Keratinocyte (primary cell): ENCODE data around the gene MRTFB. TPM values are rescaled to one million over a fixed set of nuclear protein-coding genes. Genes with fewer than 3 reads are reported as not detected.
"Not testable (repeated sequence)": the region's sequence is repeated elsewhere in the genome, so short reads cannot be mapped to it uniquely, and the experiment has no call there.

Source experiments
- DNase-seq: peaks from one replicate; pipeline ENCODE4 v3.0.0-alpha.2; 2011; ENCODE audit warnings: low read depth, missing footprints, low spot score
- FAIRE-seq: peaks from 2 replicates; lab custom pipeline; 2011; peaks lifted over from hg19 to GRCh38; lab: Jason Lieb, UNC
- H2AFZ ChIP-seq: 2 replicates; pipeline ENCODE4 v1.6.0; 2012; ENCODE audit warnings: low read length, control low read depth, inconsistent platforms; ENCODE audit not compliant: control insufficient read depth
- H3K27ac ChIP-seq: 2 replicates; pipeline ENCODE4 v1.5.1; 2011; ENCODE audit warnings: low read length; ENCODE audit not compliant: control insufficient read depth, insufficient read depth
- H3K27me3 ChIP-seq: 3 replicates; pipeline ENCODE4 v1.6.0; 2011; ENCODE audit warnings: low read length; ENCODE audit not compliant: control insufficient read depth, insufficient read depth; ENCODE audit errors: extremely low read depth
- H3K36me3 ChIP-seq, 2 experiments: 2 replicates in 1 of 2; 3 replicates in 1 of 2; pipeline ENCODE4 v1.5.1; 2011; ENCODE audit warnings: low read length in 2 of 2, mild to moderate bottlenecking in 1 of 2; ENCODE audit not compliant: control insufficient read depth in 2 of 2, insufficient read depth in 2 of 2; ENCODE audit errors: extremely low read depth in 1 of 2
- H3K4me1 ChIP-seq: 3 replicates; pipeline ENCODE4 v1.5.1; 2011; ENCODE audit warnings: low read length; ENCODE audit not compliant: control insufficient read depth, insufficient read depth; ENCODE audit errors: extremely low read depth
- H3K4me2 ChIP-seq: 3 replicates; pipeline ENCODE4 v1.6.0; 2011; ENCODE audit warnings: low read depth, low read length; ENCODE audit not compliant: control insufficient read depth, insufficient read depth; ENCODE audit errors: extremely low read depth
- H3K4me3 ChIP-seq, 3 experiments: fragments of 200-600 bp in 1 of 3; sonication (generic) in 1 of 3; 2 replicates in 2 of 3; 3 replicates in 1 of 3; pipeline ENCODE4 v1.5.1; 2011 to 2016; ENCODE audit warnings: low read length in 3 of 3, mild to moderate bottlenecking in 3 of 3, control low read depth in 2 of 3, inconsistent platforms in 1 of 3, low read depth in 1 of 3, mixed read lengths in 1 of 3, mixed run types in 1 of 3, moderate library complexity in 1 of 3; ENCODE audit not compliant: control insufficient read depth in 2 of 3, insufficient read depth in 2 of 3; ENCODE audit errors: extremely low read depth in 1 of 3
- H3K79me2 ChIP-seq: 2 replicates; pipeline ENCODE4 v1.6.0; 2012; ENCODE audit warnings: low read length; ENCODE audit not compliant: control insufficient read depth, insufficient read depth
- H3K9ac ChIP-seq: 3 replicates; pipeline ENCODE4 v1.6.0; 2011; ENCODE audit warnings: low read length; ENCODE audit not compliant: control insufficient read depth, insufficient read depth; ENCODE audit errors: extremely low read depth
- H3K9me1 ChIP-seq: 3 replicates; pipeline ENCODE4 v1.6.0; 2011; ENCODE audit warnings: low read length; ENCODE audit not compliant: control insufficient read depth, insufficient read depth; ENCODE audit errors: extremely low read depth
- H3K9me3 ChIP-seq: 2 replicates; pipeline ENCODE4 v1.5.1; 2012; ENCODE audit warnings: low read depth, low read length; ENCODE audit not compliant: control insufficient read depth
- H4K20me1 ChIP-seq: 3 replicates; pipeline ENCODE4 v1.6.0; 2011; ENCODE audit warnings: low read length; ENCODE audit not compliant: control insufficient read depth, insufficient read depth; ENCODE audit errors: extremely low read depth
- CTCF ChIP-seq, 3 experiments: IDR thresholded peaks in 1 of 3; conservative IDR thresholded peaks in 1 of 3; optimal IDR thresholded peaks in 1 of 3; 2 replicates in 2 of 3; 3 replicates in 1 of 3; pipeline versions ENCODE3 to v1.5.1; 2011; ENCODE audit warnings: low read length in 3 of 3, mild to moderate bottlenecking in 3 of 3, moderate library complexity in 2 of 3, control low read depth in 1 of 3, inconsistent platforms in 1 of 3; ENCODE audit not compliant: insufficient read depth in 2 of 3; ENCODE audit errors: extremely low read depth in 1 of 3
- EZH2 ChIP-seq: IDR thresholded peaks from one replicate; pipeline ENCODE4 v1.6.1; 2012; ENCODE audit warnings: inconsistent platforms, mild to moderate bottlenecking, low read length, moderate library complexity
- dilution Hi-C: fragments of 300-500 bp; cut with MboI; formaldehyde crosslinking; loops from one replicate; pipeline ENCODE4 v1.7.0; 2020; ENCODE audit warnings: low sequenced_read_pairs; ENCODE audit not compliant: extremely low pct_ligation_motif_present
- polyA minus RNA-seq, 3 experiments: library from RNA; depleted of rRNA, polyadenylated mRNA; stranded (reverse); fragments of >200 nt; gene quantifications; 1 replicate in 1 of 3; 2 replicates in 1 of 3; 3 replicates in 1 of 3; pipeline ENCODE4 v1.2.3, GENCODE V29; 2011
- polyA plus RNA-seq, 5 experiments: library from polyadenylated mRNA; depleted of rRNA in 3 of 5; stranded (reverse) in 3 of 5; stranded (forward) in 1 of 5; unstranded in 1 of 5; fragments of >200 nt; gene quantifications; 1 replicate in 1 of 5; 2 replicates in 3 of 5; 3 replicates in 1 of 5; pipeline versions ENCODE4 v1.2.1 to v1.2.3, GENCODE V29; 2011 to 2012; ENCODE audit warnings: missing spikeins in 2 of 5, low read depth in 1 of 5, low replicate concordance in 1 of 5

Gene MRTFB
- polyA plus RNA-seq (10.2 to 12.1 TPM (median 10.6 TPM) in 3 replicates), polyA minus RNA-seq (31.4 to 52.6 TPM (median 32.0 TPM) in 3 replicates)
- 15.5 TPM for polyA plus RNA-seq (2011; ENCODE audit: low read depth)
- polyA plus RNA-seq (2011; cell fraction: cytosol; rRNA removed): 8.5 and 12.2 TPM in 2 replicates
- 32.3 and 42.5 TPM in 2 replicates for polyA plus RNA-seq (2011; cell fraction: nucleus; rRNA removed)
- polyA plus RNA-seq (2012; ENCODE audit: low replicate concordance): 7.1 and 9.9 TPM in 2 replicates
- polyA minus RNA-seq (2011; cell fraction: cytosol; rRNA and poly(A)+ RNA removed): 11.7 TPM
- polyA minus RNA-seq (2011; cell fraction: nucleus; rRNA and poly(A)+ RNA removed): 31.1 and 71.7 TPM in 2 replicates

GRCh38 chr16:14070877-14071575, at the start of gene MRTFB:
Gene MRTFB, plus strand, starts transcription at chr16:14071319. Its CDS starts 69,288 bp downstream, at chr16:14140607.
- H3K36me3 ChIP-seq: no peaks in the 10 kb centered on the region
- peaks cover 26% of the 10 kb centered on the region for H3K79me2 ChIP-seq
- H3K4me1 ChIP-seq: peaks cover 21% of the 10 kb centered on the region
- peak within 1 kb of the TSS; percentile 98 for H3K4me2 ChIP-seq
- peak within 1 kb of the TSS; percentile 91 for H2AFZ ChIP-seq
- H3K9me3 ChIP-seq: no peaks in the 10 kb centered on the region
- TF ChIP-seq EZH2: no peak
- dilution Hi-C loops: no loop called here
- no peaks in the 10 kb centered on the region for H3K9me1 ChIP-seq
- no peaks in the 10 kb centered on the region for H4K20me1 ChIP-seq
- H3K27ac ChIP-seq: peak within 1 kb of the TSS; percentile 60
- peak within 1 kb of the TSS; percentile 91 for H3K9ac ChIP-seq
- H3K4me3 ChIP-seq: peak within 1 kb of the TSS; percentile 73 to 84 (median 83)
- FAIRE-seq: no peak
- H3K27me3 ChIP-seq: no peaks in the 10 kb centered on the region
- peak; percentile 15 for DNase-seq

- H3K4me2 ChIP-seq, H3K9me1 ChIP-seq, H3K27me3 ChIP-seq, FAIRE-seq, H3K9me3 ChIP-seq, H3K79me2 ChIP-seq, H2AFZ ChIP-seq, H3K9ac ChIP-seq, H4K20me1 ChIP-seq, DNase-seq, H3K4me1 ChIP-seq, H3K4me3 ChIP-seq, H3K27ac ChIP-seq, H3K36me3 ChIP-seq, dilution Hi-C loops: not testable (repeated sequence)
These were observed 47.6 kb upstream of the MRTFB start for GRCh38 chr16:14023526-14023925.

GRCh38 chr16:14024283-14024682, 46.8 kb upstream of the MRTFB start:
- H3K4me1 ChIP-seq: no peaks in the 10 kb centered on the region
- H3K9me1 ChIP-seq: no peaks in the 10 kb centered on the region
- H3K9ac ChIP-seq: no peak overlapping the region
- no peak overlapping the region for H3K4me2 ChIP-seq
- DNase-seq (no peak), FAIRE-seq (no peak)
- H3K9me3 ChIP-seq: no peaks in the 10 kb centered on the region
- dilution Hi-C loops: no loop called here
- H3K27me3 ChIP-seq: no peaks in the 10 kb centered on the region
- H3K4me3 ChIP-seq: no peak overlapping the region
- H4K20me1 ChIP-seq: no peaks in the 10 kb centered on the region
- H3K27ac ChIP-seq: no peak overlapping the region
- no peaks in the 10 kb centered on the region for H3K36me3 ChIP-seq
- no peak overlapping the region for H2AFZ ChIP-seq
- TF ChIP-seq CTCF (optimal IDR thresholded peaks at IDR 0.05 in 1 of 3, IDR thresholded peaks at IDR 0.05 in 1 of 3, conservative IDR thresholded peaks at IDR 0.05 in 1 of 3; ENCODE audit: extremely low read depth in 1 of 3, insufficient read depth in 2 of 3, low read length in 3 of 3): no peak
- TF ChIP-seq EZH2: no peak
- no peaks in the 10 kb centered on the region for H3K79me2 ChIP-seq
